Activated gamma-delta T cell treated with Interleukin-2 at 50 U/mL for 16 hours (primary cell): ENCODE results near the gene SMIM32.

Experiments used
- DNase-seq: peaks from one replicate; pipeline ENCODE4 v3.0.0-alpha.2; 2020

Gene SMIM32

DNA sequence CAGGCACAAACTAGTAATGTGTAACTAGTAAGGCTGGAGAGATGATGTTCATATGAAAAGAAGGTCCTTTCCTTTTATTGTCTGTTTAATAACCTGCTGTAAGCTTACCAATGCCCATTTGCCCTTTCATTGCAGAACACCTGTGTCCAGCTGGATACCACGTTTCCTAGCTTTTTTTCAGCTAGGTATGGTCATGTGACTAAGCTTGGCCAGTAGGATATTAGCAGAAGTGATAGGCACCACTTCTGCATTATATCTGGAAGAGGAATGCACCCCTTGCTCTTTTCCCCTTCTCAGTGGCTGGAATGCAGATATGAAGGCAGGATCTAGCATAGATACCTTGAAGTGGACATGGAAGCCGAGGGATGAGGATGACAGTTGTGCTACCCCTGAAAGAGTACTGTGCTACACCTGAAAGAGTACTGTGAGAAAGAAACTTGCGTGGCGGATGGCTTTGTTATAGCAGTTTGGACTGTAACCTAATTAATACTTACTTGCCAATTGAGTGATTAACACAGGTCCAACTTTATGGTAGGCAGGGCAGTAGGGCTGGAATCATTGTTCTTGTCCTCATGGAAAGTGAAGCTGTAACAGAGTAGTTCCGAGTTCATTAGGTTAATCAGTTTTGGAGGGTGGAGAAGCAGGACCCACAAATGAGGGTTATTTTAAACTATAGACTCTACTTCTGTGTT, 6.8 kb downstream of the SMIM32 start:
- DNase-seq, result no peak

DNA sequence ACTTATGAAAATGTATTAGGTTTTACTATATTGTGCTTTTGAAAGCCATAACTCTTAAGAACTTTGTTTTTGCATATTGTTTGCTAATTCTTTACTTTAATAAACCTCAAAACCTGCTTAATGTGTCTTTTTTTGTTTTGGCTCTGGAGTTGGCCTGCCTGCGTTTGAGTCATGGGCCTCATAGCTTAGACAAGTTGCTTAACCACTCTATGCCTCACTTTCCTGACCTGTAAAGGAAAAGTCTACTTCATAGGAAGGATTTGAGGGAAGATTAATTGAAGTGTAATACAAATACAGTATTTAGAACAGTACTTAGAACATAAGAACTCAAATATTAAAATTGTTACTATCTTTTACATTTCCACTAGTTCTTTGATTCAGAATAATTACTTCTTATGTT, 10.3 kb downstream of the SMIM32 start:
- DNase-seq, result no peak

DNA sequence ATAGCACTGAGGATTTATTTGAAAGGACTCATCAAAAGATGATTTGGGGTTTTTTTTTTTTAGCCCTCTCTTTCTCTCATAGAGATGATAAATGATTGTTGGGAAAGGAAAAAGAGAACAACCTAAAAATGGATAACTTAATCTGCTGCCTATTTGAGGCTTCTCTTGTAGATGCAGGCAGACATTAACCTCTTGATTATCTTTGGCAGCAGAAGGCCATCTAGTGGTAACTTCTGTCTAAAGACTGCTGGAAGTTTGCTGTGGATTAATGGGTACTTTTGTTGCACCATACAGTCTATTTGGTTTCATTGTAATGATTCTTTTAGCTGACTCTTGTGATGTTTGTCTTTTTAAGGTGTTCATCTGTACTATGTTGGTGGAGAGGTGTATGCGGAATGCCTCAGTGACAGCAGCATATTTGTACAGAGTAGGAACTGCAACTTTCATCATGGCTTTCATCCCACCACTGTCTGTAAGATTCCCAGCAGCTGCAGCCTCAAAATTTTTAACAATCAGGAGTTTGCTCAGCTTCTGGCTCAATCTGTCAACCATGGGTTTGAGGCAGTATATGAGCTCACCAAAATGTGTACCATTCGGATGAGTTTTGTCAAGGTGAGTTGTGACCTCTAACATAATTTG, 18.8 kb downstream of the SMIM32 start:
- no peak for DNase-seq

DNA sequence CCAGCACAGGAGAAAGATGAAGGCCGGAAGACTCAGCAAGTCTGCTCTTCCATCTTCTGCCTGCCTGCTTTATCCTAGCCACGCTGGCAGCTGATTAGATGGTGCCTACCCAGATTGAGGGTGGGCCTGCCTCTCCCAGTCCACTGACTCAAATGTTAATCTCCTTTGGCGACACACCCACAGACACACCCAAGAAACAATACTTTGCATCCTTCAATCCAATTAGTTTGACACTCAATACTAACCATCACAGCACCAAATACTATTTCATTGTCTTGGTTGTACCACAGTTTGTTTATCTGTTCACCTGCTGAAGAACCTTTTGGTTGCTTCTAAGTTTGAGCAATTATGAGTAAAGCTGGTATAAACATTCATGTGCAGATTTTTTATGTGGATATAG, 23.7 kb downstream of the SMIM32 start:
- no peak for DNase-seq

DNA sequence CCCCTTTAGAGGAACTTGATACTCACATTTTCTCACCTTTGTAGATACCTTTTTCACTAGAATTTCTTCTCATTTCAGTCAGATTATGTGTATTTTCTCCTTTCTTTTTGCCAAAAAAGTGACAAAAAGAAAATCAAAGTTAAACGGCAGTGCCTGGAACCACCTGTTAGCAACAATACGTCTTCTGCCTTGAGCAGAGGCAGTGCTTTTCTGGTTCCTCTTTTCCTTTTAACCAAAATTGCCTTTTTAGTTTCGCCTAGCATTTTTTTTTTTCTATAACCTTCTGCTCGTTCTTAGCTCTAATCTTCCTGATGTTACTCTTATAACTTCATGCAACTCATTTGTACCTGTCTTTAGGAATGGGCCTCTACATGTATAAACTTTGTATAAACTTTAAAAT, 26.1 kb downstream of the SMIM32 start:
- DNase-seq, result no peak

DNA sequence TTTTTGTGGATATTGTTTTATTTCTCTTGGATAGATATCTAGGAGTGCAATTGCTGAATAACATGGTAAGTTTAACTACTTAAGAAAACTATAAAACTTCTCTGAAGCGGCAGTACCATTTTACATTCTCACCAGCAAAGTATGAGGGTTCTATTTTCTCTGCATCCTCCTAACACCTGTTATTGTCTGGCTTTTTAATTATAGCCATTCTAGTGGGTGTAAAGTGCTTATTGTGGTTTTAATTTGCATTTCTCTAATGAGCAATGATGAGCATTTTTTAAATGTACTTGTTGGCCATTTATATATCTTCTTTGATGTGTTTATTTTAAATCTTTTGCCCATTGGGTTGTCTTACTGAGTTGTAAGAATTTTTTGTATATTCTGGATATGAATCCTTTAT, 28.7 kb downstream of the SMIM32 start:
- no peak for DNase-seq

DNA sequence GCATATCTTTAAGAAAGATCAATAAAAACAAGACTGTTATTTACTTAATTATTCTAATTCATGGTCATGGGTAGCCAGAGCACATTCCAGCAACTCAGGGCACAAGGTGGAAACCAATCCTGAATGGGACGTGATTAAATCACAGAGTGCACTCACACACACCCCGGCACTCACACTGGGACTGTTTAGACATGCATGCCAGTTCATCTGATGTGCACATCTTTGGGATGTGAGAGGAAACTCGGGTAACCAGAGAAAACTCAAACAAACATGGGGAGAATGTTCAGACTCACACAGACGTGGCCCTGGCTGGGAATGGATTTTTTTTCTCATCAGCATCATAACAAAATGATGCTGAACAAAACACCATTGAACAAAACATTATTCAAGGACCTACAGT, 31.0 kb downstream of the SMIM32 start:
- no peak for DNase-seq

DNA sequence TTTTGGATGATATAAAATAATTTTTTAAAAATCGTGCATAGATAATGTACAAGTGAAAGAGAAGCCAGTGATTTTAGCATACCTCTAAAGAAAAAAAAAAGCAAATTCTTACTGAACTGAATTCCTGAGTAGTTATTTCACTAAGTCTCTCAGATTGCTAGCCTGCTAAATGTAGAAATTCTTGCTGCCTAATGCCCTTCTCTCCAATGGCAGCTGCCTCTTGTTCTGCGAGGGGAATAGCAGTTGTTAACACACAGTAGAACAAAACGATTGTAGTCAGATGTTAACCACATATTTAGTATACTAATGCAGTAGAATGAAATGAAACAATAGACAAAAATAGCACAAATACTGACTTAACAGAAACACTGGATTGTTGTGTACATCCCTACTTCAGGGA, 33.5 kb downstream of the SMIM32 start:
- DNase-seq, result no peak

DNA sequence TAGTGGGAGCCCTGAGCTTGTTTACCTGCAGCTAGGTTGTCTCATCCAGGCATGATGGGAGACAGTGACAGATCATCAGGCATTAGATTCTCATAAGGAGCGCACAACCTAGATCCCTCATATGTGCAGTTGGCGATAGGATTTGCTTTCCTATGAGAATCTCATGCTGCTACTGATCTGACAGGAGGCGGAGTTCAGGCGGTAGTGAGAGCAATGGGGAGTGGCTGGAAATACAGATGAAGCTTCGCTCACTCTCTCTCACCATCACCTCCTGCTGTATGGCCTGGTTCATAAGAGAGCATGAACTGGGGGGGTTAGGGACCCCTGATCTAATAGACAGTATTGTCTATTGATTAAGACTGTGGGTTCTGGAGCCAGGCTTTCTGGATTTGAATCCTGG, 35.4 kb downstream of the SMIM32 start:
- no peak for DNase-seq

DNA sequence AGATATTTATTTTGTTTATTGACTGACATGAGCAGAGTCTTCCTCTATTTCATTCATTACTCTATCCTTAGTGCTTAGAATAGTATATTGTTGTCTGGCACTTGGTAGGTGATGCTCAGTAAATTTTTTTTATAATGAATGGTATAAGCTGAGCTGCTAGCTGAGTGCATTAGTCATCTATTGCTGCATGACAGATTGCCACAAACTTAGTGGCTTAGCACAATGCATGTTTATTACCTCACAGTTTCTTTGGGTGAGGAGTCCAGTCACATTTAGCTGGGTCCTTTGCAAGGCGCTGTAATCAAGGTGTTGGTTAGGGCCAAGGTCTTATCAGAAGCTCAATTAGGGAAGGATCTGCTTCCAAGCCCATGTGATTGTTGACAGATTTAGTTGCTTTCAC, 37.2 kb downstream of the SMIM32 start:
- no peak for DNase-seq

DNA sequence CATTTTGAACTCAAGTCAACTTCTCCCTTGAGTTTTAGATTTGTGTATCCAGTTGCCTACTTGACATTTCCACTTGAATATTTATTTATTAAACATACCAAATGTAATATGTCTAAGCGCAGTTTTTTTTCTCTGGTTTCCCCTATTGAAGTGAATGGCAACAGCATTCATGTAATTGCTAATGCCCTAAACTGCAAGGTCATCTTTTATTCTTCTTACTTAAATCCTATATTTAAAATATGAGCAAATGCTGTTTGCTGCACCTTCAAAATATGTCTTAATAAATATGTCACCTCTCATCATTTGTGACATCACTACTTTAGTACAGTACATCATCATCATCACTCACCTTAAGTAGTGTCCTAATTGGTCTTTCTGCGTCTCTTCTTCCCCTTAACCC, 37.9 kb downstream of the SMIM32 start:
- DNase-seq, result no peak

DNA sequence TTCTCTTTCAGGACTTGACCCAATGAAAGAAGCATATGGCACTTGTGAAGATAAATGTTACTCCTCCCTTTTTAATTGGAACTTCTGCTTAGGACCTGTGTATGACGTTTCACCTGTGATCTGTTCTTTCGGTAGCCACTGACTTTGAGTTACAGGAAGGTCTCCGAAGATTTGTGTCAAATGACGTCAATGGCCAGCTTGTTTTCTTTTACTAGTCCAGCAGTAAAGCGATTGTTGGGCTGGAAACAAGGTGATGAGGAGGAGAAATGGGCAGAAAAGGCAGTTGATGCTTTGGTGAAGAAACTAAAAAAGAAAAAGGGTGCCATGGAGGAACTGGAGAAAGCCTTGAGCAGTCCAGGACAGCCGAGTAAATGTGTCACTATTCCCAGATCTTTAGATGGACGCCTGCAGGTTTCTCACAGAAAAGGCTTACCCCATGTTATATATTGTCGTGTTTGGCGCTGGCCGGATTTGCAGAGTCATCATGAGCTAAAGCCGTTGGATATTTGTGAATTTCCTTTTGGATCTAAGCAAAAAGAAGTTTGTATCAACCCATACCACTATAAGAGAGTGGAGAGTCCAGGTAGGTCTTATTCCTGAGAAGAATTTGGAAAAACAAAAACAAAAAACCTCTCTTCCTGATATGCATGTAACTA, 39.3 kb downstream of the SMIM32 start:
- DNase-seq, result no peak

DNA sequence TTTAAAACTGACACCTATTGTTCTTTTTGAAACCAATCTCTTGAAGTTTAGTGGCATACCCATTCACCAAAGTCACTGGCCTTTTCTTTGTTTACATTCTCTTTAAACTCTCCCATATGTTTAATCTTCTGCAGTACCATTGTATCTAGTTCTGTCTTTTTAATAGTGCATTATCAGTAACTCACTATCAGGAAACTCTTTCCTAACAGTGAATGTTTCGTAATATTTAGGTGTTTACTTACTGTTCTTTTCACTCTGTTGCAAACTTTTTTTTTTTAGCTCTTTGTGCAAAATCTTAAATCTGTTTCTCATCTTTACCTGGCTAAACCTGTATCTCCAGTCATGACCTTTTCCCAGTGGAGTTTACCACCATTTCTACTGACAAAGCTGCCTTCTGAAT, 43.1 kb downstream of the SMIM32 start:
- DNase-seq, result no peak

DNA sequence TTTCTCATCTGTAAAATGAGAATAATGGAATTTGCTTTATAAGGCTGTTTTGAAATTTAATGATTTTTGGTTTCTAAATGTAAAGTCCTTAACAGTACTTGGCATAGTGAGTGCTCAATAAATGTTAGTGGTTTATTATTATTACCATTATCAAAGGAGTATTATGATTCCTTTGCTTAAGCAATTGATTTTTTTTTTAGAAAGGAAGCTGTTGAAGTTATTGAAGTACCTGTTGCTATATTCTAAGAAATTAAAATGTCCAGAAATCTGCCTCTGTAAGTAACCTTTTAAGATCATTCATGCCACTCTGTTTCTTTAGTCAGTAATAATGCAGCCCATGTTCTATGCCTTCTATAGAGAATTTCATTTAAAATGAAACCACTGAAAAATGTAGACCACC, 45.3 kb downstream of the SMIM32 start:
- DNase-seq, result no peak

DNA sequence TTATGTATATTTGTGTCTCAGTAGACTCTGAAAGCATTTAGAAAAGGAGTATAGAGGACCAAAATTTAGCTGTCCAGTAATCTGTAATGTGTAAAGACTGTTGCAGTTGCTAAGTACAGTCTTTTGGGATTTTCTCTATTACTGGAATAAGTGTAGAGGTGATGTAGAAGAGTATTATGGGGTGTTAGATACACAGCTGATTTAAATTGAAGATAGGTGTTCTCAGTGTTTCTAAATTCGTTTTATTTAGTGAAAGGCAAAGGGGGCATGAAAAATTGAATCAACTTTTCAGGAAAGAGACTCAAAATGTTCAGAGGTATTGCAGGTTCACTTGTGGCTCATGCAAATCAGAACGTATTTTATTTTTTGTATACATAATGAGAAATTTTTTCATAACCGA, 46.8 kb downstream of the SMIM32 start:
- DNase-seq, result no peak

DNA sequence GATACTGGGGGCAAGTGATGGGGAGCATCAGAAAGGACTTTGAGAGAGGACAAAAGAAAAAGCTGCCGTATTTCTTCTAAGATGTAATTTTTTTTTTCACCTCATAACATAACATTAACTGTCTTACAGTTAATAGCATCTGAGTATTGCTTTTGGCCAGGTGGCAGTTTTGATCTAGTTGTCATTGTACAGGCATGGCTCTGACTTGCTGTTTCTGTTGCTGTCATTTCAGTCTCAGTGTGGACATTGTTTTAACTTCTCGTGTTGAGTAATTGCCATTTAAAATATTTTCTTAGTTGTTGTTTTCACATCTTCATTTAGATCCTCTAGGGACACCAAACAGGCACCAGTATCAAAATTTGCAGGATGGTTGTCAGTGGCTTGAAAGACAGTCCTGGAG, 47.9 kb downstream of the SMIM32 start:
- no peak for DNase-seq

DNA sequence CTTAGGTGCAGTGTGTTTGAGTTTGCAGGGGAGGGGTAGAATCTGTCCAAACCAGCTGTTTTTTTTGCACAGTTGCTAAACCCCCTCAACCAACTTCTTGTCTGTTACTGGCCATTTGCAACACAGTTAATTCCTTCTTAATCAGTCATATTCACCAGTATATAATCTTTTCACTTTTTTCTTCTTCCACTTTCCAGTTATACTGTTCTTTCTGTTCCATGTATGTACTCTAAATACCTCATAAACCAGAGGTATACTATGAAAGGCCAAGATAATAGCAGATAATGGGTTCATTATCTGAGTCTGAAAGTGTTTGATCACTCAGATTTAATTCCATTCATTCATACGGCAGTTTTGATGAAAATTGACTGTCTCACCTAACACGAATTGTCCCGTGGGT, 49.2 kb downstream of the SMIM32 start:
- no peak for DNase-seq

DNA sequence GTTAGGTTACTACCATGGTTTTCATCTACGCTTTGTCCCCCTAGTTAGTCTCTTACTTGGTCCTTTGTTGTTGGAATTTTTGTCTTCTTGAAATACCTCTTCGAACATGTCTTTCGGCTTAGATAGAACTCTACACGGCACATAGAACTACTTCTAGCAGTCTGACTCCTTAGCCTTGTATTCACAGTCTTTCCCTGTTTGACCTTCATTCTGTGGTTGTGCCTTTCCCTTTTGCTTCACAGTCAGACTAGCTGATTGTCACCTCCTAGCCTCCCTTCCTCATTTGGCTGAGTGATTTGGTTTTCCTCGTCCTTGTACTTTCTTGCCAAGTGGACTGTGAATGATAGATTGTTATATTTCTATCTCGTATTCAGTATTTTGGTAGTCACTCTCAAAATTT, 49.6 kb downstream of the SMIM32 start:
- DNase-seq, result no peak

DNA sequence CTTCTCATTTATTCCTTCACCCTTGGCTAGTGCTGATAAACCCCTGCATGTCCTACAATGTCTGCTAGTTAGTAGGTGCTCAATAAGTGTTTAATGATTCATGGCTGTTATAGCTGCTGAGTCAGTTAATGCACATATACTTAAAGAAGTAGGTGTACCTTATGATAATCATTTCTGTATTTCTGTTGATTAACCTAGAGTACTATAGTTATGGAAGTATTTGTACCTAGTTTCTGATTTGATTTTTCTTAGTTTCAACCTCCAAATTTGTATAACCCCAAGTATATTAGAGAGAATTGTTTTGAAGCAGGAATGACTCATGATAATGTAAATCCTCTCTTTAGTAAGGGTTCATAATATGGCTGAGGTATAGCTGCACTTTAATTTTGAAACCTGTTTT, 51.4 kb downstream of the SMIM32 start:
- DNase-seq, result no peak
